Body of pancreas (tissue), 4 donors: Measurements from ENCODE around the gene CHCHD6. TPM values are rescaled to one million over a fixed set of nuclear protein-coding genes. Genes with fewer than 3 reads are reported as not detected.
A peak's percentile ranks its signal among the peaks of the same experiment; 100 is the strongest.

Source experiments
- ATAC-seq: fragments of 150-250 bp; one replicate; pipeline ENCODE4 v1.9.1; 2016
- DNase-seq, 4 donors: peaks; one replicate each; pipeline ENCODE4 v3.0.0-alpha.2; 2019
- H3K27ac ChIP-seq, 4 donors: fragments of 200-600 bp; sonication (generic); 1 replicate in 3 of 4; 2 replicates in 1 of 4; pipeline versions ENCODE4 v1.5.1 to v1.6.1; 2016 to 2019; ENCODE audit warnings: mild to moderate bottlenecking in 1 of 4, mixed read lengths in 1 of 4, moderate library complexity in 1 of 4
- H3K27me3 ChIP-seq, 2 donors: fragments of 200-600 bp; sonication (generic); one replicate each; pipeline ENCODE4 v1.6.0; 2016; ENCODE audit warnings: mild to moderate bottlenecking in 1 of 2
- H3K36me3 ChIP-seq, 2 donors: fragments of 200-600 bp; sonication (generic); replicated peaks in 1 of 2; 2 replicates each; pipeline ENCODE4 v1.5.1; 2016; ENCODE audit warnings: low read depth in 2 of 2; ENCODE audit not compliant: insufficient read depth in 1 of 2
- H3K4me1 ChIP-seq: fragments of 200-600 bp; sonication (generic); one replicate; pipeline ENCODE4 v1.6.0; 2016
- H3K4me3 ChIP-seq, 2 donors: fragments of 200-600 bp; sonication (generic); 1 replicate in 1 of 2; 2 replicates in 1 of 2; pipeline ENCODE4 v1.5.1; 2016 to 2019
- H3K9me3 ChIP-seq, 3 donors: fragments of 200-600 bp; sonication (generic); 1 replicate in 2 of 3; 2 replicates in 1 of 3; pipeline ENCODE4 v1.5.1; 2016
- CTCF ChIP-seq, 7 experiments: fragments of 450-650 bp in 4 of 7; fragments of 200-600 bp in 3 of 7; sonication (generic) in 3 of 7; IDR thresholded peaks; one replicate each; pipeline ENCODE4 v1.5.1; 2016 to 2019; ENCODE audit warnings: antibody characterized with exemption in 7 of 7
- POLR2A ChIP-seq, 3 donors: fragments of 450-650 bp; IDR thresholded peaks; one replicate each; pipeline ENCODE4 v1.6.1; 2016; ENCODE audit warnings: antibody characterized with exemption in 3 of 3, mild to moderate bottlenecking in 2 of 3
- WGBS, 2 donors: methylation state at CpG; one replicate each; pipeline ENCODE4 v1.1.5; 2017; 5-methylcytosine and 5-hydroxymethylcytosine counted together
- intact Hi-C: fragments of 100-400 bp; cut with DNase I; formaldehyde crosslinking; loops from one replicate; pipeline ENCODE4 v1.15.1; 2023
- total RNA-seq, 2 donors: library from RNA; depleted of rRNA; stranded (reverse); fragments of >200 nt; gene quantifications; one replicate each; pipeline ENCODE4 v1.1.0, GENCODE V29; 2016

CHCHD6 gene
- total RNA-seq, 2 donors from 2014 or later: 0.66 to 10.9 TPM

GRCh38 chr3:126980266-126980811 is 276.3 kb downstream of the CHCHD6 start:
- Histone ChIP-seq H3K27ac (no peak overlapping the region), H3K4me1 (peaks cover 24% of the 10 kb centered on the region), H3K4me3 (no peak overlapping the region), H3K27me3 (no peaks in the 10 kb centered on the region), H3K9me3 (no peaks in the 10 kb centered on the region), H3K36me3 (no peaks in the 10 kb centered on the region)
- no peak for ATAC-seq
- 78 to 79% methylated on average over 15 of the region's 15 CpGs for WGBS, 2 donors
- intact Hi-C loops: no loop called here
- TF ChIP-seq CTCF (IDR thresholded peaks at IDR 0.05) (no peak), POLR2A (IDR thresholded peaks at IDR 0.05) (no peak)
- DNase-seq: no peak

- Histone ChIP-seq H3K27ac (peak overlapping the region in 3 of 4 donors; percentile 63 to 74 (median 64)), H3K9me3 (no peaks in the 10 kb centered on the region), H3K4me3 (no peak overlapping the region), H3K4me1 (peaks cover 36% of the 10 kb centered on the region), H3K27me3 (no peaks in the 10 kb centered on the region), H3K36me3 (no peaks in the 10 kb centered on the region)
- WGBS, 2 donors: 4 to 7% methylated on average over 9 to 12 of the region's 12 CpGs
- ATAC-seq (no peak), DNase-seq (peak in 1 of 4 donors; percentile 34)
- intact Hi-C loops: no loop called here
- no peak for TF ChIP-seq CTCF (IDR thresholded peaks at IDR 0.05)
- TF ChIP-seq POLR2A (IDR thresholded peaks at IDR 0.05): no peak
These were observed 278.1 kb downstream of the CHCHD6 start for GRCh38 chr3:126982126-126982470.

GRCh38 chr3:126982471-126983175 is 278.6 kb downstream of the CHCHD6 start, which contains the start of gene PLXNA1:
Gene PLXNA1 (plus strand): TSS chr3:126983115. CDS start chr3:126988594, 5,479 bp downstream.
- no peaks in the 10 kb centered on the region for H3K27me3 ChIP-seq
- no peaks in the 10 kb centered on the region for H3K36me3 ChIP-seq
- DNase-seq: peak; percentile 72 to 78 (median 74)
- no peaks in the 10 kb centered on the region for H3K9me3 ChIP-seq
- intact Hi-C loops: no loop called here
- H3K4me1 ChIP-seq: peaks cover 36% of the 10 kb centered on the region
- TF ChIP-seq POLR2A (IDR thresholded peaks at IDR 0.05) (peak in 1 of 3 donors; percentile 25), CTCF (IDR thresholded peaks at IDR 0.05) (peak; percentile 74 to 95 (median 89))
- H3K27ac ChIP-seq: peak within 1 kb of the TSS; percentile 52 to 74 (median 64)
- peak within 1 kb of the TSS; percentile 48 to 55 for H3K4me3 ChIP-seq
- ATAC-seq: peak; percentile 88
- WGBS, 2 donors: 0% methylated on average over 86 of the region's 89 CpGs; no CpG with 5 or more reads in 1 of the 2 donors

GRCh38 chr3:126983276-126983652 is 279.2 kb downstream of the CHCHD6 start:
- WGBS, 2 donors: 0% methylated on average over 34 of the region's 70 CpGs; no CpG with 5 or more reads in 1 of the 2 donors
- Histone ChIP-seq H3K9me3 (no peaks in the 10 kb centered on the region), H3K4me3 (peak overlapping the region; percentile 48 to 55), H3K36me3 (no peaks in the 10 kb centered on the region), H3K27ac (no peak overlapping the region), H3K27me3 (no peaks in the 10 kb centered on the region), H3K4me1 (peaks cover 36% of the 10 kb centered on the region)
- ATAC-seq (peak; percentile 25), DNase-seq (no peak)
- intact Hi-C loops: no loop called here
- TF ChIP-seq CTCF (IDR thresholded peaks at IDR 0.05): peak in 2 of 7 experiments; percentile 20 to 27
- TF ChIP-seq POLR2A (IDR thresholded peaks at IDR 0.05): no peak
